HepG2 (cell line): Measurements from ENCODE around the gene RSKR. TPM values are rescaled to one million over a fixed set of nuclear protein-coding genes. Genes with fewer than 3 reads are reported as not detected.

ENCODE experiments used
- ATAC-seq: fragments of 200-7000 bp; cut with Tn5 transposase; 3 replicates; pipeline ENCODE4 v1.9.1; 2020; ENCODE audit warnings: mild to moderate bottlenecking, moderate library complexity
- BruUV-seq: library from RNA; stranded (reverse); fragments of 400-500 nt; replicated peaks from 2 replicates; lab custom pipeline; 2021; lab: Mats Ljungman, UMichigan
- CTCF ChIA-PET: fragments of 300-600 bp; formaldehyde crosslinking; extraction: SDS; loops from one replicate; lab custom pipeline; 2021; ENCODE audit warnings: low total read pairs, inconsistent platforms, low intra/inter-chr PET ratio; lab: Yijun Ruan, JAX
- POLR2A ChIA-PET: fragments of 350-600 bp; sonication (Branson Sonifier 250); formaldehyde crosslinking; loops from one replicate; lab custom pipeline; 2020; ENCODE audit warnings: antibody characterized with exemption, inconsistent platforms; lab: Yijun Ruan, JAX
- DNase-seq: peaks from one replicate; pipeline ENCODE4 v3.0.0-alpha.2; 2015; ENCODE audit warnings: low spot score
- FAIRE-seq: peaks from 3 replicates; lab custom pipeline; 2011; peaks lifted over from hg19 to GRCh38; lab: Jason Lieb, UNC
- H2AFZ ChIP-seq: one replicate; pipeline ENCODE4 v1.6.1; 2011; ENCODE audit warnings: low read length, inconsistent platforms
- H3K27ac ChIP-seq: fragments of 300-600 bp; 3 replicates; pipeline ENCODE4 v1.8.0; 2011; ENCODE audit warnings: mixed run types, mild to moderate bottlenecking, mixed read lengths, low read length, inconsistent platforms; ENCODE audit not compliant: insufficient read depth; ENCODE audit errors: extremely low read length
- H3K27me3 ChIP-seq, 2 experiments: fragments of 200-600 bp in 1 of 2; 2 replicates in 1 of 2; 3 replicates in 1 of 2; pipeline versions ENCODE4 v1.6.0 to v1.8.0; 2011; ENCODE audit warnings: low read length in 2 of 2, mild to moderate bottlenecking in 2 of 2, moderate library complexity in 2 of 2, inconsistent platforms in 1 of 2; ENCODE audit not compliant: insufficient read depth in 2 of 2, control insufficient read depth in 1 of 2
- H3K36me3 ChIP-seq, 2 experiments: fragments of 200-600 bp in 1 of 2; replicated peaks in 1 of 2; 2 replicates in 1 of 2; 3 replicates in 1 of 2; pipeline versions ENCODE4 v1.5.1 to v1.8.0; 2011; ENCODE audit warnings: low read length in 2 of 2, inconsistent platforms in 1 of 2; ENCODE audit not compliant: insufficient read depth in 2 of 2, control insufficient read depth in 1 of 2
- H3K4me1 ChIP-seq: 2 replicates; pipeline ENCODE4 v1.5.1; 2012; ENCODE audit warnings: low read length, inconsistent platforms; ENCODE audit not compliant: insufficient read depth
- H3K4me2 ChIP-seq: 2 replicates; pipeline ENCODE4 v1.6.0; 2011; ENCODE audit warnings: low read depth, low read length, inconsistent platforms
- H3K4me3 ChIP-seq, 3 experiments: fragments of 200-600 bp in 1 of 3; sonication (generic), shearing (Covaris generic) in 1 of 3; replicated peaks in 1 of 3; 2 replicates each; pipeline ENCODE4 v1.5.1; 2011 to 2016; ENCODE audit warnings: low read length in 3 of 3, inconsistent platforms in 2 of 3, low read depth in 2 of 3, mild to moderate bottlenecking in 2 of 3, control low read depth in 1 of 3, mixed read lengths in 1 of 3; ENCODE audit not compliant: insufficient read depth in 1 of 3
- H3K79me2 ChIP-seq: one replicate; pipeline ENCODE4 v1.6.1; 2011; ENCODE audit warnings: low read length, inconsistent platforms; ENCODE audit not compliant: insufficient read depth
- H3K9ac ChIP-seq: 2 replicates; pipeline ENCODE4 v1.6.0; 2011; ENCODE audit warnings: mild to moderate bottlenecking, low read depth, low read length, inconsistent platforms; ENCODE audit not compliant: insufficient read depth
- H3K9me3 ChIP-seq: 2 replicates; pipeline ENCODE4 v1.5.1; 2012; ENCODE audit warnings: mild to moderate bottlenecking, low read length
- H4K20me1 ChIP-seq: 2 replicates; pipeline ENCODE4 v1.6.0; 2011; ENCODE audit warnings: inconsistent platforms, mild to moderate bottlenecking, low read length, moderate library complexity; ENCODE audit not compliant: insufficient read depth
- FOSL1 ChIP-seq: sonication (generic); formaldehyde crosslinking; IDR thresholded peaks from 2 replicates; pipeline ENCODE4 v1.9.0; 2021; ENCODE audit warnings: missing genetic modification reagents, borderline replicate concordance
- HOXA3 ChIP-seq: sonication (generic); formaldehyde crosslinking; IDR thresholded peaks from 2 replicates; pipeline ENCODE4 v1.5.0; 2020; ENCODE audit warnings: missing genetic modification reagents
- MEIS2 ChIP-seq: sonication (generic); formaldehyde crosslinking; IDR thresholded peaks from 2 replicates; pipeline ENCODE4 v1.9.0; 2021; ENCODE audit warnings: mild to moderate bottlenecking, missing genetic modification reagents
- MXI1 ChIP-seq: IDR thresholded peaks from 3 replicates; pipeline ENCODE4 v1.6.1; 2012; ENCODE audit warnings: low read depth, low read length, inconsistent platforms, borderline replicate concordance
- ZNF317 ChIP-seq: sonication (generic); formaldehyde crosslinking; IDR thresholded peaks from 2 replicates; pipeline ENCODE4 v1.5.0; 2020; ENCODE audit warnings: mild to moderate bottlenecking, missing genetic modification reagents
- ZSCAN25 ChIP-seq: sonication (generic); formaldehyde crosslinking; IDR thresholded peaks from 2 replicates; pipeline ENCODE4 v1.8.0; 2022; ENCODE audit warnings: mild to moderate bottlenecking, missing genetic modification reagents
- WGBS: methylation state at CpG from one replicate; pipeline ENCODE4 v1.1.6; 2017; ENCODE audit warnings: low lambda C conversion rate; 5-methylcytosine and 5-hydroxymethylcytosine counted together
- in situ Hi-C: cut with HindIII; loops from 2 replicates; pipeline ENCODE4 v1.10.0; 2017; ENCODE audit warnings: low pct_unique_long_range_greater_than_20kb; ENCODE audit not compliant: extremely low pct_ligation_motif_present
- intact Hi-C: fragments of 100-400 bp; cut with micrococcal nuclease; formaldehyde crosslinking; loops from one replicate; pipeline ENCODE4 v1.10.0; 2022; ENCODE audit not compliant: unreplicated experiment
- polyA plus RNA-seq, 8 experiments: library from polyadenylated mRNA; depleted of rRNA in 3 of 8; stranded (reverse) in 7 of 8; unstranded in 1 of 8; fragments of >200 nt; fragmentation: Illumina TruSeq in 4 of 8; extraction: Trizol in 4 of 8; gene quantifications; 2 replicates each; pipeline versions ENCODE4 v1.2.1 to v1.2.3, GENCODE V29; 2011 to 2016; ENCODE audit warnings: low read depth in 4 of 8, missing spikeins in 1 of 8, mixed read lengths in 1 of 8; ENCODE audit not compliant: insufficient read depth in 1 of 8
- total RNA-seq, 5 experiments: library from RNA; depleted of rRNA; stranded (reverse); fragments of >200 nt; fragmentation: Illumina TruSeq; extraction: Trizol; gene quantifications; 2 replicates each; pipeline ENCODE4 v1.2.3, GENCODE V29; 2016; ENCODE audit warnings: low read depth in 1 of 5
- TF ChIP-seq, protein P1 (sequence below): sonication (generic); formaldehyde crosslinking; IDR thresholded peaks from 2 replicates; pipeline ENCODE4 v1.5.0; 2020; ENCODE audit warnings: mild to moderate bottlenecking, missing genetic modification reagents, moderate library complexity

The RSKR gene
- total and polyA plus RNA-seq, 2 of the 13 experiments (the other 11 are each of a cell fraction or from before 2014, with no cell fraction given) = 5.0 to 10.4 TPM

DNA sequence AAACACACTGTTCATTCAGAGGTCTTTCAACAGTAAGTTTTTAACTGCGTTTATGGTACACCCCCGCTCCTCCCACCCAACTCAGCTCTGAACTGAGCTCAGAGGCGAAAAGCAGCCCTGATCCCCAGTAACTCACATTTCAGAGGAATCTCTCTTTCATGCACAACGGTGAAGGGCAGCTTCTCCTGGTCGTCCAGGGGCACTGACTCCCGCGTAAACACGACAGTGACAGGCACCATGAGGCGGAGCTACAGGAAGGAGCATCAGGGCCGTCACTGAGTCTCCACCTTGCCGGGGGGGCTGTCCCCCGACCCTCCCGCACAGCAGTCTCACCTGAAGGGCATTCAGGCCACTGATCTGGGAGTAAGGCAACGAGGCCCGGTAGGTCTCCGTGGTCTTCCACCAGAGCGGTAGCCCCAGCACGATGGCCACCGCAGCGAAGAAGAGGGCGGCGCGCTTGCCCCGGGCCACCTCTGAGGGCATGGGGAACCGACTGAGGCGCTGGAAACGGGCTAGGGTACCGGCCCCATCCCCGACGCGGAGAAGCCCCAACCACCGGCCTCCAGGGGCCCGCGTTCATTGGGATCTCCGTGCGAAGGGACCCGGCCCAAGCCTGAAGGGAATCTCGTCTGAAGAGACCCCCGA, 43.1 kb downstream of the RSKR start (continued):
- TF ChIP-seq, protein P1, sequence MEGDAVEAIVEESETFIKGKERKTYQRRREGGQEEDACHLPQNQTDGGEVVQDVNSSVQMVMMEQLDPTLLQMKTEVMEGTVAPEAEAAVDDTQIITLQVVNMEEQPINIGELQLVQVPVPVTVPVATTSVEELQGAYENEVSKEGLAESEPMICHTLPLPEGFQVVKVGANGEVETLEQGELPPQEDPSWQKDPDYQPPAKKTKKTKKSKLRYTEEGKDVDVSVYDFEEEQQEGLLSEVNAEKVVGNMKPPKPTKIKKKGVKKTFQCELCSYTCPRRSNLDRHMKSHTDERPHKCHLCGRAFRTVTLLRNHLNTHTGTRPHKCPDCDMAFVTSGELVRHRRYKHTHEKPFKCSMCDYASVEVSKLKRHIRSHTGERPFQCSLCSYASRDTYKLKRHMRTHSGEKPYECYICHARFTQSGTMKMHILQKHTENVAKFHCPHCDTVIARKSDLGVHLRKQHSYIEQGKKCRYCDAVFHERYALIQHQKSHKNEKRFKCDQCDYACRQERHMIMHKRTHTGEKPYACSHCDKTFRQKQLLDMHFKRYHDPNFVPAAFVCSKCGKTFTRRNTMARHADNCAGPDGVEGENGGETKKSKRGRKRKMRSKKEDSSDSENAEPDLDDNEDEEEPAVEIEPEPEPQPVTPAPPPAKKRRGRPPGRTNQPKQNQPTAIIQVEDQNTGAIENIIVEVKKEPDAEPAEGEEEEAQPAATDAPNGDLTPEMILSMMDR (CRISPR knock-in tag) = peak; percentile 12; the same call in 1 of the 2 replicates
- TF ChIP-seq MEIS2 (CRISPR knock-in tag) (peak; percentile 38; the same call in 1 of the 2 replicates), HOXA3 (CRISPR knock-in tag) (peak; percentile 4; the same call in 1 of the 2 replicates), MXI1 (peak; percentile 74; the same call in 1 of the 3 replicates), FOSL1 (CRISPR knock-in tag) (no peak)
- TF ChIP-seq, all 625 proteins: peak for 55

DNA sequence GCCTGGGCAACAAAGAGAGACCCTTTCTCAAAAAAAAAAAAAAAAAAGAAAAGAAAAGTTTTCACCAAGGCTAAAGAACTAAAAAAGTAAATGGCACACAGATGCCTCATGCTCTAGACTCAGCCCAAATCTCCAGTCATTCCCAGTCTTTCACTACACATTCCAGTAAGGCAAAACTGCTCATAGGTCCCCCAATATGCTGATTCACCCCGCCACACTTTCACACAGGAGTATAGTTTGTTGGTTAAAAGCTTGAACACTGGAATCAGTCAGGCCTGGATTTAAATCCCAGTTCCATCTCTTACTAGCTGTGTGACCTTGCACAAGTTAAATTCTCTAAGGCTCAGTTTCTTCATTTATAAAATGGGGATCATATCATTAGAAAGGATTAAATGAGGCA, 44.5 kb downstream of the RSKR start:
- TSS peak; percentile 61 for BruUV-seq
- no peak for TF ChIP-seq ZSCAN25 (CRISPR knock-in tag)
- no peak for TF ChIP-seq ZNF317 (CRISPR knock-in tag)
- intact Hi-C loops (no loop called here), in situ Hi-C loops (no loop called here)
- no peak overlapping the region for H3K9ac ChIP-seq
- 100% methylated on average over 1 of the region's 1 CpG for WGBS
- H2AFZ ChIP-seq = no peak overlapping the region
- no peak overlapping the region for H3K4me3 ChIP-seq
- no peaks in the 10 kb centered on the region for H4K20me1 ChIP-seq
- ATAC-seq = no peak
- peaks cover 14% of the 10 kb centered on the region for H3K79me2 ChIP-seq
- H3K4me1 ChIP-seq = peaks cover 37% of the 10 kb centered on the region
- no peaks in the 10 kb centered on the region for H3K27me3 ChIP-seq
- DNase-seq = no peak
- POLR2A ChIA-PET = interaction anchor here (1.5 kb wide), 1 partner anchor 141 kb away, joined by 4 read pairs; no protein-coding TSS in a partner anchor
- H3K36me3 ChIP-seq = peaks cover 0 to 11% of the 10 kb centered on the region in 2 experiments; a peak in 4 of 5 replicates
- no peaks in the 10 kb centered on the region for H3K9me3 ChIP-seq
- FAIRE-seq = no peak
- CTCF ChIA-PET = no interaction called here
- no peak overlapping the region for H3K27ac ChIP-seq
- H3K4me2 ChIP-seq = peak overlapping the region; percentile 89
